Spinal cord (tissue), 10 donors: Measurements from ENCODE around the gene FOXP1. TPM values are rescaled to one million over a fixed set of nuclear protein-coding genes. Genes with fewer than 3 reads are reported as not detected.
A peak's percentile ranks its signal among the peaks of the same experiment; 100 is the strongest.
"Not testable (repeated sequence)": the region's sequence is repeated elsewhere in the genome, so short reads cannot be mapped to it uniquely, and the experiment has no call there.

Experiments used
- DNase-seq, 6 donors: peaks; one replicate each; pipeline versions ENCODE4 v3.0.0 to v3.0.0-alpha.2; 2013 to 2015; ENCODE audit warnings: low spot score in 6 of 6, low read depth in 4 of 6
- H3K27ac ChIP-seq: one replicate; pipeline ENCODE4 v1.5.1; 2013; ENCODE audit warnings: low read depth, low read length, control low read depth
- H3K27me3 ChIP-seq: one replicate; pipeline ENCODE4 v1.6.1; 2013; ENCODE audit warnings: low read length; ENCODE audit not compliant: control insufficient read depth, insufficient read depth
- H3K36me3 ChIP-seq: one replicate; pipeline ENCODE4 v1.6.1; 2013; ENCODE audit warnings: low read length; ENCODE audit not compliant: control insufficient read depth, insufficient read depth
- H3K4me1 ChIP-seq: one replicate; pipeline ENCODE4 v1.6.1; 2013; ENCODE audit warnings: low read length; ENCODE audit not compliant: control insufficient read depth, insufficient read depth
- H3K4me3 ChIP-seq: one replicate; pipeline ENCODE4 v1.5.1; 2013; ENCODE audit warnings: low read depth, low read length, control low read depth
- H3K9me3 ChIP-seq: one replicate; pipeline ENCODE4 v1.6.1; 2013; ENCODE audit warnings: low read length; ENCODE audit not compliant: control insufficient read depth, insufficient read depth
- WGBS: methylation state at CpG from one replicate; pipeline ENCODE4 v1.1.5; 2013; ENCODE audit warnings: missing lambda C conversion rate; ENCODE audit not compliant: insufficient coverage; 5-methylcytosine and 5-hydroxymethylcytosine counted together
- polyA plus RNA-seq, 2 donors: library from polyadenylated mRNA; unstranded; fragments of 120-200 nt; gene quantifications; one replicate each; pipeline ENCODE4 v1.2.1, GENCODE V29; 2013; ENCODE audit not compliant: insufficient read length in 2 of 2
- total RNA-seq, 2 donors: library from RNA; depleted of rRNA in 1 of 2; stranded (reverse); fragments of 120-200 nt in 1 of 2; fragments of >200 nt in 1 of 2; gene quantifications; one replicate each; pipeline versions ENCODE4 v1.2.3 to v1.2.4, GENCODE V29; 2013 to 2014
- donor health status: healthy.

The FOXP1 gene
- total and polyA plus RNA-seq, 4 donors, result 27.4 to 118 (median 66.1) TPM

DNA sequence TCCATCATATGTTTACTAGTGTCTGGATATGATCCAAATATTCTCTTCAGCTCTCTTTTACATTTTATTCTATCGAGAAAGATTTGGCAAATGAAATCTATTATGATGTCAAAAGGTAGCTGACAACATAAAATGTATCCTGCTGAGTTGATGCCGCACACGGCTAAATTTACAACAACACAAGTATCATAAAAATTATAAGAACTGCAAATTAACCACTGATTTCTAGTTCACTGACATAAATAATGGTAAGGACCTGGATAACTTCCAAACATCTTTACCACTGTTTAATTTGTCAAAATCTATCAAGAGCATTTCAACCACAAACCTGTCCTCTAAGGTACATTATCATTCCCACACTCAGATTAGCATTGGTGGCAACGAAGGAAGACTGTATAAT lies 244.5 kb downstream of the FOXP1 start:
- Histone ChIP-seq H3K4me1 (no peaks in the 10 kb centered on the region), H3K9me3 (peaks cover 2% of the 10 kb centered on the region), H3K36me3 (no peaks in the 10 kb centered on the region), H3K27me3 (no peaks in the 10 kb centered on the region), H3K27ac (no peak overlapping the region), H3K4me3 (no peak overlapping the region)
- no CpG with 5 or more reads among the region's 4 CpGs for WGBS
- DNase-seq, result peak in 1 of 6 donors; percentile 32

DNA sequence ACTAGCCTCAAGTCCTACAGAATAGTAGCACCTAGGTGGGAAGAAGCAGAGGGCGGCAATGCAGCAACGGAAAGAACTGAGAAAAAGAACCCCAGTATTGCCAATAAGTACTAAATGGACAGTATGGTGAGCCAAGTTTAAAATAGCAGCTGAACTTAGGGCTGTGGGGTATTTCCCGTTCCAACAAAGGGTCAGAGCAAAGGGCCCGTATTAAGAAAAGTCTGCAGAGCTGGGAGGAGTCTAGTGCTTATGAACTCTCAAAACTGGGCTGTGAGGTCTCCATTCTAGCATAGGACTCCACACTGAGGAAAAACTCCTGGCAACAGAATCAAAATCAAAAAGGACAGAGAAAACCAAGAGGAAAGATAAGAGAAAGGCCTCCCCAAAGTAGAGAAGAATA lies 250.7 kb downstream of the FOXP1 start:
- Histone ChIP-seq H3K27me3 (no peaks in the 10 kb centered on the region), H3K4me3 (no peak overlapping the region), H3K27ac (no peak overlapping the region), H3K36me3 (no peaks in the 10 kb centered on the region), H3K4me1 (no peaks in the 10 kb centered on the region), H3K9me3 (no peaks in the 10 kb centered on the region)
- DNase-seq, result no peak
- 86% methylated on average over 2 of the region's 4 CpGs for WGBS

DNA sequence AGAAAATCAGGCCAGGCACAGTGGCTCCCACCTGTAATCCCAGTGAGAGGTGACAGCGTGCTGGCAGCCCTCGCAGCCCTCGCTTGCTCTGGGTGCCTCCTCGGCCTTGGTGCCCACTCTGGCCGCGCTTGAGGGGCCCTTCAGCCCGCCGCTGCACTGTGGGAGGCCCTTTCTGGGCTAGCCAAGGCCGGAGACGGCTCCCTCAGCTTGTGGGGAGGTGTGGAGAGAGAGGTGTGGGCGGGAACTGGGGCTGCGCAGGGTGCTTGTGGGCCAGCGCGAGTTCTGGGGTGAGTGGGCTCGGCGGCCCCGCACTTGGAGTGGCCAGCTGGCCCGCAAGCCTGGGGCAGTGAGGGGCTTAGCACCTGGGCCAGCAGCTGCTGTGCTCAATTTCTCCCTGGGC lies 252.6 kb downstream of the FOXP1 start:
- H3K27ac ChIP-seq, result no peak overlapping the region
- no peaks in the 10 kb centered on the region for H3K9me3 ChIP-seq
- H3K4me1 ChIP-seq, result no peaks in the 10 kb centered on the region
- no peaks in the 10 kb centered on the region for H3K36me3 ChIP-seq
- no peaks in the 10 kb centered on the region for H3K27me3 ChIP-seq
- no peak overlapping the region for H3K4me3 ChIP-seq
- WGBS, result 94% methylated on average over 18 of the region's 18 CpGs
- no peak for DNase-seq

DNA sequence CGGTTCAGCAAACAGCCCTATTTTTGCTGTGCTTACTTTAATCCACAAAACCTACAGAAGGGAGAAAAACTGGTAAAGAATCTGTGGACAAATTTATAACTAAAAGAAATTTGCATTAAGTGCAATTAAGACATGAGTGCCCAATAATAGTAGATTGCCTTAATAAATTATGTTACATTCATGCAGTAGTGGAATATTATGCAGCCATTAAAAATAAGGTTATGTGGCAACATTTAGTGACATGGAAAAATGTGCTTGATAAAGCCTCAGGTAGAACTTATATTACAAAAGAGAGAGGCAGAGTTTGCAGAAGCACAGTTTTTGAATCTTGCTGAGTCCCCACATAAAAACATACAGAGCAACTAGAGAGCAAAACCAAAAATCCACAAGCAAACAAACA lies 253.0 kb downstream of the FOXP1 start:
- H3K4me1 ChIP-seq, result no peaks in the 10 kb centered on the region
- no CpG with 5 or more reads among the region's 1 CpG for WGBS

DNA sequence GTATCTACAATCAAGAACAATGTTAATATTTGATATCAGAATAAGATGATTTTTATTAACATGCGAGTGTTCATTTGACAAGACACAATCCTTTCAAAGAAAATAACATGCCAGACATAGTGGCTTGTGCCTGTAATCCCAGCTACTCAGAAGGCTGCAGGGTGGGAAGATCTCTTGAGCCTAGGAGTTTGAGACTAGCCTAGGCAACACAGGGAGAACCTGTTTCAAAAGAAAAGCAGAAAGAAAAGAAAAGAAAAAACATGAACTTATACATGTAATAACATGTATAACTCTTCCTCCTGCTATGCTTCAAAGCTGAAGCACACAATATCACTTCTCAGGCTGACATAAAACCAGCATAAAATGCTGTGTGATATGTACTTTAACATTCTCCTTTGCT lies 253.7 kb downstream of the FOXP1 start:
- no peak overlapping the region for H3K4me3 ChIP-seq
- no peaks in the 10 kb centered on the region for H3K4me1 ChIP-seq
- no CpG with 5 or more reads among the region's 1 CpG for WGBS

More for the DNA sequence above, 253.0 kb downstream of the FOXP1 start:
- Histone ChIP-seq H3K27me3 (no peaks in the 10 kb centered on the region), H3K9me3 (no peaks in the 10 kb centered on the region), H3K27ac (no peak overlapping the region), H3K36me3 (no peaks in the 10 kb centered on the region), H3K4me3 (no peak overlapping the region)
- no peak for DNase-seq

DNA sequence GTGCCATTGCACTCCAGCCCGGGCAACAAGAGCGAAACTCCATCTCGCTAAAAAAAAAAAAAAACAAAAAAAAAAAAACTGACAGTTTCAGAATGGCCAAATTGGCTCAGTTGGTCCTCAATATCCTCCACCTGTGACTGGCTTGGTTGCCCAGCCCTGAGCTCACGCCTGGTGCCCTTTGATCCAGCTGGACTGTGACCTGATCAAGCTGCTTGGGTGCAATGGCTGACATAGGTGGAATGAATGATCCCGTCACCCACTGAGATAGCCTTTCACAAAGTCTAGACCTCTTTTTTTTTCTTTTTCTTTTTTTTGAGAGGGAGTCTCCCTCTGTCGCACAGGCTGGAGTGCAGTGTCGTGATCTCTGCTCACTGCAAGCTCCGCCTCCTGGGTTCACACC lies 254.6 kb downstream of the FOXP1 start:
- Histone ChIP-seq H3K36me3 (no peaks in the 10 kb centered on the region), H3K9me3 (no peaks in the 10 kb centered on the region), H3K4me1 (no peaks in the 10 kb centered on the region), H3K27me3 (no peaks in the 10 kb centered on the region), H3K4me3 (no peak overlapping the region), H3K27ac (no peak overlapping the region)
- WGBS, result 100% methylated on average over 5 of the region's 8 CpGs
- no peak for DNase-seq

More for the DNA sequence above, 253.7 kb downstream of the FOXP1 start:
- H3K36me3 ChIP-seq, result no peaks in the 10 kb centered on the region
- no peaks in the 10 kb centered on the region for H3K9me3 ChIP-seq
- H3K27me3 ChIP-seq, result no peaks in the 10 kb centered on the region
- no peak overlapping the region for H3K27ac ChIP-seq
- no peak for DNase-seq

DNA sequence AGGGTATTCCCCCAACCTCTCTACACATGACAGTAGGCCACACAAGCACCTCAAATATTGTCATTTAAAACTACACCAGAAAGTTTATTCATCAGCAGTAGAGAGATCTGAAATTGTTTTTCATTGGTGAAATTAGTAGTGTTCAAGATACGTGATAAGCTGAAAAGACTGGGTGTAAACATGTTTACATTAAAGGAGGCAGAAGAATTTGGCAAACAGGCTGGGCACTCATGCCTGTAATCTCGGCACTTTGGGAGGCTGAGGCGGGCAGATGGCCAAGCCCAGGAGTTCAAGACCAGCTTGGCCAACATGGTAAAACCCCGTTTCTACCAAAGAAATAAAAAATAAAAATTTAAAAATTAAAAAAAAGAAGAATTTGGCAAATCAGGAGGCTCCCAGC lies 255.6 kb downstream of the FOXP1 start:
- 88% methylated on average over 2 of the region's 4 CpGs for WGBS
- Histone ChIP-seq H3K27ac (no peak overlapping the region), H3K27me3 (no peaks in the 10 kb centered on the region), H3K4me3 (no peak overlapping the region), H3K9me3 (no peaks in the 10 kb centered on the region), H3K4me1 (no peaks in the 10 kb centered on the region), H3K36me3 (no peaks in the 10 kb centered on the region)
- DNase-seq, result no peak

DNA sequence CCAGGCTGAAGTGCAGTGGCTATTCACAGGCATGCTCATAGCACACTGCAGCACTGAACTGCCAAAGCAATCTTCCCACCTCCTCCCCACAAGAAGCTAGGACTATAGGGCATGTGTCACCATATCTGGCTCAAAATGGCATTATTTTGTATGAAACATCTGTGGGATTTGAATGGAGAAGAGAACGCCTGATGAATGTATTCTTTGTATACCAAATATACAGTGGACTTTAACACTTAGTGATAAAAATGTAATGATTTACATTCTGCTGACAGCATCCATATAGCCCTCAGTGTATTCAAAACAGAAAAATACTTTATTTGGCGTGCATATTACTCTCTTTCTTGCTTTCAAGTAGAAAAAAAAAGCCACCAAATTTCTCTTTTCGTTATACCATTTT lies 257.8 kb downstream of the FOXP1 start:
- no peaks in the 10 kb centered on the region for H3K36me3 ChIP-seq
- WGBS, result 93% methylated on average over 2 of the region's 3 CpGs
- no peak overlapping the region for H3K4me3 ChIP-seq
- H3K9me3 ChIP-seq, result no peaks in the 10 kb centered on the region
- no peak overlapping the region for H3K27ac ChIP-seq
- no peak for DNase-seq
- no peaks in the 10 kb centered on the region for H3K4me1 ChIP-seq
- no peaks in the 10 kb centered on the region for H3K27me3 ChIP-seq

DNA sequence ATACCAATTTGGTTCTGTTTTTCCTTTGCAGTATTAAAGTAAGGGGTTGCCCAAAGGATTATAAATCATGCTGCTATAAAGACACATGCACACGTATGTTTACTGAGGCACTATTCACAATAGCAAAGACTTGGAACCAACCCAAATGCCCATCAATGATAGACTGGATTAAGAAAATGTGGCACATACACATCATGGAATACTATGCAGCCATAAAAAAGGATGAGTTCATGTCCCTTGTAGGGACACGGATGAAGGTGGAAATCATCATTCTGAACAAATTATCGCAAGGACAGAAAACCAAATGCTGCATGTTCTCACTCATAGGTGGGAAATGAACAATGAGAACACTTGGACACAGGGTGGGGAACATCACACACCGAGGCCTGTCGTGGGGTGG lies 259.3 kb downstream of the FOXP1 start:
- H3K4me1 ChIP-seq, H3K27ac ChIP-seq, DNase-seq, H3K9me3 ChIP-seq, H3K4me3 ChIP-seq, H3K36me3 ChIP-seq, H3K27me3 ChIP-seq: not testable (repeated sequence)
- 100% methylated on average over 1 of the region's 5 CpGs for WGBS

DNA sequence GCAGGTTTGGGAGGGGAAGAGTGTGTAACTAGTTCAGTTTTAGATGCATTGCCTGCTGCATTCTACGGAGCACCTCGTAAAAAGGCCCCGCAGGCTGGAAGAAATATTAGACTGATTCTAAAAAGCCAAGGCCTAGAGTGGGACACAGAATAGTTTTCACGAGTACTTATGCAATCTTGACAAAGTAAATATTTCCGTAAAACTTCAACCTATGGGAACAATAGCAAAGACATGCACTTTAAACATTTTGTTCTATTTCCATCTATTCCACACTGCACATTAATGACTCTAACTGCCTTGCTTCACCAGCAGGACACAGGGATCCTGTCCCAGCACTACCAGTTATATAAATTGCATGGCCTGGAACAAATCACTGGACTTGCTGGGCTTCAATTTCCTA lies 260.0 kb downstream of the FOXP1 start:
- no peaks in the 10 kb centered on the region for H3K4me1 ChIP-seq
- WGBS, result 92% methylated on average over 4 of the region's 5 CpGs
- H3K36me3 ChIP-seq, result no peaks in the 10 kb centered on the region
- no peaks in the 10 kb centered on the region for H3K9me3 ChIP-seq
- H3K4me3 ChIP-seq, result no peak overlapping the region
- H3K27ac ChIP-seq, result no peak overlapping the region
- no peaks in the 10 kb centered on the region for H3K27me3 ChIP-seq
- DNase-seq, result no peak
